PFSK-1 (cell line): ENCODE results near the gene TNS1.

Experiments
- SIN3A ChIP-seq: IDR thresholded peaks from 2 replicates; pipeline ENCODE4 v1.6.1; 2012; ENCODE audit warnings: mild to moderate bottlenecking, low read length, moderate library complexity, borderline replicate concordance; ENCODE audit not compliant: insufficient read depth
- TAF1 ChIP-seq: IDR thresholded peaks from 2 replicates; pipeline ENCODE4 v1.6.1; 2012; ENCODE audit warnings: low read length, control low read depth, borderline replicate concordance; ENCODE audit not compliant: insufficient read depth

GRCh38 chr2:217993138-217993537 lies 9.7 kb downstream of the TNS1 start:
- TF ChIP-seq TAF1, result no peak
- no peak for TF ChIP-seq SIN3A
